ENCODE measurements around the gene C3orf18. TPM values are rescaled to one million over a fixed set of nuclear protein-coding genes. Genes with fewer than 3 reads are reported as not detected.
A peak's percentile ranks its signal among the peaks of the same experiment; 100 is the strongest.

The C3orf18 gene
- total RNA-seq, 4 donors from 2014 or later: 12.6 to 27.4 (median 15.4) TPM

- in situ Hi-C loops (cut with MboI; ENCODE audit: low sequenced_read_pairs in 4 of 4): no loop called here
- DNase-seq (peak in 1 of 2 donors; percentile 65), ATAC-seq (peak in 1 of 2 donors; percentile 17)
- no peaks in the 10 kb centered on the region for H3K27me3 ChIP-seq
- peaks cover 75 to 78% of the 10 kb centered on the region in 2 donors for H3K4me1 ChIP-seq
- intact Hi-C loops (cut with DNase I; ENCODE audit: low total_unique reads): no loop called here
- no peaks in the 10 kb centered on the region for H3K36me3 ChIP-seq
- peak overlapping the region; percentile 95 to 99 (median 97) for H3K27ac ChIP-seq
- no peak for TF ChIP-seq CTCF (IDR thresholded peaks at IDR 0.05 in 4 of 5, conservative IDR thresholded peaks at IDR 0.05 in 1 of 5)
- TF ChIP-seq POLR2A (IDR thresholded peaks at IDR 0.05): peak; percentile 18 to 23
- H3K4me3 ChIP-seq: peak overlapping the region in 1 of 4 donors; percentile 14
- H3K9me3 ChIP-seq: no peaks in the 10 kb centered on the region
Measured at GRCh38 chr3:50587806-50588758, 20.5 kb upstream of the C3orf18 start.

- H3K27ac ChIP-seq: peak overlapping the region; percentile 95 to 99 (median 97)
- H3K4me3 ChIP-seq: peak overlapping the region in 1 of 4 donors; percentile 14
- ATAC-seq (peak; percentile 55 to 59), DNase-seq (peak; percentile 59 to 88)
- no peaks in the 10 kb centered on the region for H3K9me3 ChIP-seq
- TF ChIP-seq CTCF (IDR thresholded peaks at IDR 0.05 in 4 of 5, conservative IDR thresholded peaks at IDR 0.05 in 1 of 5) (no peak), POLR2A (IDR thresholded peaks at IDR 0.05) (peak; percentile 36 to 39)
- no peaks in the 10 kb centered on the region for H3K36me3 ChIP-seq
- H3K4me1 ChIP-seq: peaks cover 75 to 79% of the 10 kb centered on the region in 2 donors
- in situ Hi-C loops (cut with MboI; ENCODE audit: low sequenced_read_pairs in 4 of 4): no loop called here
- intact Hi-C loops (cut with DNase I; ENCODE audit: low total_unique reads): no loop called here
- no peaks in the 10 kb centered on the region for H3K27me3 ChIP-seq
Measured at GRCh38 chr3:50587373-50587772, 19.8 kb upstream of the C3orf18 start.

- ATAC-seq: no peak
- Histone ChIP-seq H3K4me1 (peaks cover 79 to 83% of the 10 kb centered on the region in 2 donors), H3K27me3 (no peaks in the 10 kb centered on the region), H3K9me3 (no peaks in the 10 kb centered on the region), H3K27ac (peak overlapping the region; percentile 95 to 99 (median 97)), H3K36me3 (no peaks in the 10 kb centered on the region), H3K4me3 (no peak overlapping the region)
- in situ Hi-C loops (cut with MboI; ENCODE audit: low sequenced_read_pairs in 4 of 4): no loop called here
- DNase-seq: no peak
- TF ChIP-seq POLR2A (IDR thresholded peaks at IDR 0.05) (no peak), CTCF (IDR thresholded peaks at IDR 0.05 in 4 of 5, conservative IDR thresholded peaks at IDR 0.05 in 1 of 5) (no peak)
- intact Hi-C loops (cut with DNase I; ENCODE audit: low total_unique reads): no loop called here
Measured at GRCh38 chr3:50586763-50587070, 19.2 kb upstream of the C3orf18 start.

- H3K27ac ChIP-seq: peak overlapping the region; percentile 95 to 99 (median 97)
- H3K4me1 ChIP-seq: peaks cover 81 to 86% of the 10 kb centered on the region in 2 donors
- no peaks in the 10 kb centered on the region for H3K9me3 ChIP-seq
- in situ Hi-C loops (cut with MboI; ENCODE audit: low sequenced_read_pairs in 4 of 4): no loop called here
- H3K27me3 ChIP-seq: no peaks in the 10 kb centered on the region
- no peak overlapping the region for H3K4me3 ChIP-seq
- no peak for TF ChIP-seq POLR2A (IDR thresholded peaks at IDR 0.05)
- no peak for TF ChIP-seq CTCF (IDR thresholded peaks at IDR 0.05 in 4 of 5, conservative IDR thresholded peaks at IDR 0.05 in 1 of 5)
- intact Hi-C loops (cut with DNase I; ENCODE audit: low total_unique reads): no loop called here
- DNase-seq (no peak), ATAC-seq (no peak)
- H3K36me3 ChIP-seq: no peaks in the 10 kb centered on the region
Measured at GRCh38 chr3:50585919-50586762, 18.6 kb upstream of the C3orf18 start.
